Stimulated activated naive CD4-positive, alpha-beta T cell treated with Interleukin-2 at 50 U/mL for 16 hours (primary cell): ENCODE results near the gene DDI2.

Experiments
- DNase-seq: peaks from one replicate; lab custom pipeline; 2025; lab: John Stamatoyannopoulos, UW

Gene DDI2

GRCh38 chr1:15605398-15606383 is 11.6 kb upstream of the DDI2 start:
- DNase-seq: no peak

- DNase-seq: no peak
Observed at GRCh38 chr1:15609631-15610030, 7.6 kb upstream of the DDI2 start.

GRCh38 chr1:15610167-15610566 is 7.1 kb upstream of the DDI2 start:
- DNase-seq: no peak

- DNase-seq: no peak
Observed at GRCh38 chr1:15616373-15617172, 685 bp upstream of the DDI2 start.

GRCh38 chr1:15618077-15618654 is 908 bp downstream of the DDI2 start:
- no peak for DNase-seq

GRCh38 chr1:15618655-15619525 is 1.6 kb downstream of the DDI2 start:
- DNase-seq: no peak

GRCh38 chr1:15620155-15620545 is 2.9 kb downstream of the DDI2 start:
- DNase-seq: no peak

GRCh38 chr1:15620902-15621682 is 3.8 kb downstream of the DDI2 start:
- no peak for DNase-seq

GRCh38 chr1:15621975-15622374 is 4.7 kb downstream of the DDI2 start:
- DNase-seq: no peak

GRCh38 chr1:15622712-15623373 is 5.6 kb downstream of the DDI2 start:
- no peak for DNase-seq

- DNase-seq: no peak
Observed at GRCh38 chr1:15623435-15623834, 6.2 kb downstream of the DDI2 start.

GRCh38 chr1:15624133-15624714 is 7.0 kb downstream of the DDI2 start:
- DNase-seq: no peak

- no peak for DNase-seq
Observed at GRCh38 chr1:15625056-15625917, 8.0 kb downstream of the DDI2 start.

GRCh38 chr1:15626269-15626950 is 9.2 kb downstream of the DDI2 start:
- no peak for DNase-seq

- no peak for DNase-seq
Observed at GRCh38 chr1:15627343-15627988, 10.2 kb downstream of the DDI2 start.

- no peak for DNase-seq
Observed at GRCh38 chr1:15628003-15628402, 10.7 kb downstream of the DDI2 start.

- no peak for DNase-seq
Observed at GRCh38 chr1:15633756-15634420, 16.6 kb downstream of the DDI2 start.
